G401 (cell line): ENCODE results near the gene RMI2. TPM values are rescaled to one million over a fixed set of nuclear protein-coding genes. Genes with fewer than 3 reads are reported as not detected.
"Not testable (repeated sequence)": the region's sequence is repeated elsewhere in the genome, so short reads cannot be mapped to it uniquely, and the experiment has no call there.

Experiments
- DNase-seq: peaks from one replicate; pipeline ENCODE4 v3.0.0-alpha.2; 2015; ENCODE audit warnings: low spot score
- in situ Hi-C: cut with HindIII; loops from 2 replicates; pipeline ENCODE4 v1.10.0; 2016; ENCODE audit warnings: low sequenced_read_pairs, mixed read lengths
- total RNA-seq: library from RNA; depleted of rRNA; stranded (reverse); fragments of >200 nt; shearing (Covaris generic); gene quantifications from 2 replicates; pipeline ENCODE4 v1.2.3, GENCODE V29; 2014

Gene RMI2
- total RNA-seq, 1 experiment from 2014 or later = 63.3 TPM

GRCh38 chr16:11372073-11372828 lies 27.0 kb downstream of the RMI2 start:
- in situ Hi-C loops = no loop called here

GRCh38 chr16:11372829-11373306 lies 27.6 kb downstream of the RMI2 start:
- in situ Hi-C loops = no loop called here

More at GRCh38 chr16:11372073-11372828, 27.0 kb downstream of the RMI2 start:
- DNase-seq = no peak

GRCh38 chr16:11374255-11374654 lies 29.0 kb downstream of the RMI2 start:
- no peak for DNase-seq
- in situ Hi-C loops = no loop called here

More at GRCh38 chr16:11372829-11373306, 27.6 kb downstream of the RMI2 start:
- no peak for DNase-seq

- DNase-seq = no peak
- in situ Hi-C loops = no loop called here
These were observed 31.9 kb downstream of the RMI2 start for GRCh38 chr16:11377154-11377553.

GRCh38 chr16:11378951-11379350 lies 33.7 kb downstream of the RMI2 start:
- in situ Hi-C loops, DNase-seq: not testable (repeated sequence)

- in situ Hi-C loops = no loop called here
- DNase-seq = no peak
These were observed 34.2 kb downstream of the RMI2 start for GRCh38 chr16:11379420-11379819.

GRCh38 chr16:11380836-11381235 lies 35.6 kb downstream of the RMI2 start:
- in situ Hi-C loops = loop anchor here (5.0 kb wide), 1 partner anchor 104 kb away; the partner anchor contains the start of gene PRM2
- no peak for DNase-seq

GRCh38 chr16:11383481-11384183 lies 38.4 kb downstream of the RMI2 start:
- no peak for DNase-seq
- in situ Hi-C loops = loop anchor here (5.0 kb wide), 1 partner anchor 106 kb away; the partner anchor contains the start of gene PRM2

GRCh38 chr16:11384184-11384955 lies 39.1 kb downstream of the RMI2 start:
- DNase-seq = no peak
- in situ Hi-C loops = loop anchor here (5.0 kb wide), 1 partner anchor 107 kb away; the partner anchor contains the start of gene PRM2

- in situ Hi-C loops = loop anchor here (5.0 kb wide), 1 partner anchor 108 kb away; the partner anchor contains the start of gene PRM2
- no peak for DNase-seq
These were observed 39.8 kb downstream of the RMI2 start for GRCh38 chr16:11384956-11385586.

GRCh38 chr16:11386054-11386680 lies 40.9 kb downstream of the RMI2 start:
- in situ Hi-C loops = no loop called here
- no peak for DNase-seq

GRCh38 chr16:11386791-11387546 lies 41.7 kb downstream of the RMI2 start:
- in situ Hi-C loops = no loop called here
- DNase-seq = peak; percentile 30

GRCh38 chr16:11389083-11389482 lies 43.8 kb downstream of the RMI2 start:
- in situ Hi-C loops = no loop called here

GRCh38 chr16:11389631-11390565 lies 44.6 kb downstream of the RMI2 start:
- no peak for DNase-seq
- in situ Hi-C loops = no loop called here

More at GRCh38 chr16:11389083-11389482, 43.8 kb downstream of the RMI2 start:
- DNase-seq = no peak

- DNase-seq = no peak
- in situ Hi-C loops = no loop called here
These were observed 45.6 kb downstream of the RMI2 start for GRCh38 chr16:11390573-11391495.

GRCh38 chr16:11391576-11391975 lies 46.3 kb downstream of the RMI2 start:
- DNase-seq = no peak
- in situ Hi-C loops = no loop called here
